Osteocyte (in vitro differentiated cells): Measurements from ENCODE around the gene UBASH3B. TPM values are rescaled to one million over a fixed set of nuclear protein-coding genes. Genes with fewer than 3 reads are reported as not detected.

ENCODE experiments used
- DNase-seq: peaks from one replicate; pipeline ENCODE4 v3.0.0; 2021; ENCODE audit warnings: mixed read lengths; ENCODE audit not compliant: unreplicated experiment; ENCODE audit errors: extremely low spot score
- H3K27ac Mint-ChIP-seq: one replicate; pipeline ENCODE4 v1.8.0; 2021; ENCODE audit warnings: mild to moderate bottlenecking, mixed read lengths; ENCODE audit not compliant: unreplicated experiment
- H3K27me3 Mint-ChIP-seq: one replicate; pipeline ENCODE4 v1.8.0; 2021; ENCODE audit warnings: mixed read lengths; ENCODE audit not compliant: unreplicated experiment
- H3K36me3 Mint-ChIP-seq: one replicate; pipeline ENCODE4 v1.8.0; 2021; ENCODE audit warnings: mixed read lengths; ENCODE audit not compliant: unreplicated experiment
- H3K4me1 Mint-ChIP-seq: one replicate; pipeline ENCODE4 v1.8.0; 2021; ENCODE audit warnings: mixed read lengths; ENCODE audit not compliant: unreplicated experiment
- H3K4me3 Mint-ChIP-seq: one replicate; pipeline ENCODE4 v1.8.0; 2021; ENCODE audit warnings: mild to moderate bottlenecking, moderate library complexity, mixed read lengths; ENCODE audit not compliant: unreplicated experiment
- H3K9me3 Mint-ChIP-seq: one replicate; pipeline ENCODE4 v1.8.0; 2021; ENCODE audit warnings: mixed read lengths; ENCODE audit not compliant: unreplicated experiment
- total RNA-seq: library from RNA; stranded (reverse); gene quantifications from 2 replicates; pipeline ENCODE4 v1.2.1, GENCODE V29; 2021
- TF ChIP-seq, protein P1 (sequence below): fragments of 200-600 bp; sonication (generic); IDR thresholded peaks from 2 replicates; pipeline ENCODE4 v1.5.0; 2021; ENCODE audit warnings: antibody characterized with exemption, mild to moderate bottlenecking, moderate library complexity

The UBASH3B gene
- total RNA-seq, 1 donor from 2014 or later, result 43.5 TPM

DNA sequence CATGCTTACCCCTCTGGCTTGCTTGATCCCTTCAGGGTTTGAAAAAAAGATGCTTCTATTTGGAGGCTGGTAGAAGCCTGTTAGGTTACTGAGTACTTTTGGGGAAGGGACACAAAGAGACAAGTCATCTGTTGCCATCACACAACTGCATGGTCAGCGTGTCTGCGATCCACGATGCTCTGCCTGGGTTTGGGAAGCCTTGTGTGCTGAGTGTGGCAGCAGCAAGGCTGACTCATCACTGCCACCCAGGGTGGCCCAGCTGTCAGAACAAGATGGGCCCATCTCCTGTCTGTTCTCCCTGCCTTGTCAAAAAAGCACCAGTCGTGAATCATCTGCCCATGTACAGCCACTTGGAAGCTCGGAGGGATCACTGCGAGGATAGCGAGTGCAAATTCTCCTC lies 26.2 kb downstream of the UBASH3B start:
- Mint-ChIP-seq H3K4me1 (peaks cover 25% of the 10 kb centered on the region), H3K27me3 (no peaks in the 10 kb centered on the region), H3K4me3 (no peak overlapping the region), H3K36me3 (no peaks in the 10 kb centered on the region), H3K9me3 (no peaks in the 10 kb centered on the region), H3K27ac (peak overlapping the region; percentile 68)
- no peak for DNase-seq
- TF ChIP-seq, protein P1, sequence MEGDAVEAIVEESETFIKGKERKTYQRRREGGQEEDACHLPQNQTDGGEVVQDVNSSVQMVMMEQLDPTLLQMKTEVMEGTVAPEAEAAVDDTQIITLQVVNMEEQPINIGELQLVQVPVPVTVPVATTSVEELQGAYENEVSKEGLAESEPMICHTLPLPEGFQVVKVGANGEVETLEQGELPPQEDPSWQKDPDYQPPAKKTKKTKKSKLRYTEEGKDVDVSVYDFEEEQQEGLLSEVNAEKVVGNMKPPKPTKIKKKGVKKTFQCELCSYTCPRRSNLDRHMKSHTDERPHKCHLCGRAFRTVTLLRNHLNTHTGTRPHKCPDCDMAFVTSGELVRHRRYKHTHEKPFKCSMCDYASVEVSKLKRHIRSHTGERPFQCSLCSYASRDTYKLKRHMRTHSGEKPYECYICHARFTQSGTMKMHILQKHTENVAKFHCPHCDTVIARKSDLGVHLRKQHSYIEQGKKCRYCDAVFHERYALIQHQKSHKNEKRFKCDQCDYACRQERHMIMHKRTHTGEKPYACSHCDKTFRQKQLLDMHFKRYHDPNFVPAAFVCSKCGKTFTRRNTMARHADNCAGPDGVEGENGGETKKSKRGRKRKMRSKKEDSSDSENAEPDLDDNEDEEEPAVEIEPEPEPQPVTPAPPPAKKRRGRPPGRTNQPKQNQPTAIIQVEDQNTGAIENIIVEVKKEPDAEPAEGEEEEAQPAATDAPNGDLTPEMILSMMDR, result no peak

DNA sequence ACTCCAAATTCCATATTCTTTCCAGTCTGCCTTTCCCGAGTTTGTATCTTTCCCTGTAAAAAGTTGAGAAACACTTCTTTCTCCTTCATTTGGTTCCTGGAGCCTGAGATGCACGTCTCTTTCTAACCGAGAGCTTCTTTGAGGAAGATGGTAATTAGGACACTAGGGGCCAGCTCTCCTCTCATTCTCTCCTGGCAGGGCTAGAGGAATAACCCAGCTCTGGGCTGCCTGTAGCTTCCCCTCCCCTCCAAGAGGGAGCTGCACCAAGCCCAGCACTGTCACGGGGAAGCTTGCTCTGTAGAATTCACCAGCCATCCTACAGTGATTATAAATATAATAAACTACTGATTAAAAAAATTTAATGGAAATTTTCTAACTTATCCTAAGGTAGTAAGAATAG lies 26.9 kb downstream of the UBASH3B start:
- peak overlapping the region; percentile 73 for H3K27ac Mint-ChIP-seq
- DNase-seq, result no peak

DNA sequence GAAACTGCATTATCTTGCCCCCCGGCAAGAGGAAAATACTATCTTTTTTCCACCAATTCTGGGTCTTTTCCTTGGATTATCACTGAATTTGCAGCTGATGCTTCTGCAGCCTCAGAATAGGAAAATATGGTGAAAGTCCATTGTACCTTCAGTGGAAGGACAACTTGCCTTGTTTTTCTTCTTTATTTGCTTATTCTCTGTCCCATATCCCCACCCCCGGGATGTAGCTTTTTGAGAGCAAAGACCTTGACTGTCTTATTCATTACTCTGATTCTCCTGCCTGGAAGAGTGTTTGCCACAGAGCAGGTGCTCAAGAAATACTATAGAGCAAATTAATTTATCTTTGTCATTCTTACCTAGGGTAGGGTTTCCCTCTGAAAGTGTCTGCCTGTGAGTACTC lies 29.5 kb downstream of the UBASH3B start:
- no peaks in the 10 kb centered on the region for H3K9me3 Mint-ChIP-seq
- peaks cover 29% of the 10 kb centered on the region for H3K4me1 Mint-ChIP-seq
- H3K4me3 Mint-ChIP-seq, result no peak overlapping the region
- TF ChIP-seq, protein P1, result no peak
- no peak overlapping the region for H3K27ac Mint-ChIP-seq
- no peak for DNase-seq
- peaks cover 1% of the 10 kb centered on the region for H3K36me3 Mint-ChIP-seq
- no peaks in the 10 kb centered on the region for H3K27me3 Mint-ChIP-seq

More for the DNA sequence above, 26.9 kb downstream of the UBASH3B start:
- Mint-ChIP-seq H3K27me3 (no peaks in the 10 kb centered on the region), H3K9me3 (no peaks in the 10 kb centered on the region), H3K36me3 (peaks cover 1% of the 10 kb centered on the region), H3K4me1 (peaks cover 25% of the 10 kb centered on the region), H3K4me3 (no peak overlapping the region)
- TF ChIP-seq, protein P1, result no peak

- Mint-ChIP-seq H3K36me3 (peaks cover 1% of the 10 kb centered on the region), H3K27ac (peak overlapping the region; percentile 15), H3K4me3 (no peak overlapping the region), H3K27me3 (no peaks in the 10 kb centered on the region), H3K4me1 (peaks cover 34% of the 10 kb centered on the region), H3K9me3 (no peaks in the 10 kb centered on the region)
- TF ChIP-seq, protein P1, result no peak
- DNase-seq, result no peak
Measured at GRCh38 chr11:122686111-122686510, 30.6 kb downstream of the UBASH3B start.

DNA sequence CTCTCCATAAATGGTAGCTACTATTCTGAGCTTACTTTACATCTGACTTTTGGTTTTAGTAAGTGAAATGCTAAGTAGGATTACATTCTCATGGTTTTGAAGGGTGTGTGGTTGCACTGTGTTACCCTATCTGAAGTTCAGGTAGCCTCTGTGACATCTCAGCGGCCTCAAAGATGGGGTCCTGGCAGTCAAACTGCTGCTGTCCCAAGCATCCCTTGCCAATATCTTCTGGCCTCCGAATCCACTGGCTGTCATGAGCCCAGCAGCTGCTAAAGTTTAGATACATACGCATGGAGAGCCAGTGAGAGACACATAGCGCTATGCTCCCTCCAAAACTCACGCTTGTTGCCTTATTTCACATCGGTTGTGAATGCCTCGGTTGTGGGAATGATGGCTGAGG lies 34.9 kb downstream of the UBASH3B start:
- peaks cover 55% of the 10 kb centered on the region for H3K4me1 Mint-ChIP-seq
- H3K4me3 Mint-ChIP-seq, result peak overlapping the region; percentile 46

More for the DNA sequence above, 34.9 kb downstream of the UBASH3B start:
- Mint-ChIP-seq H3K27me3 (no peaks in the 10 kb centered on the region), H3K9me3 (no peaks in the 10 kb centered on the region), H3K27ac (peak overlapping the region; percentile 96), H3K36me3 (peaks cover 5% of the 10 kb centered on the region)
- TF ChIP-seq, protein P1, result no peak
- no peak for DNase-seq
